HG02973 (cell line): Measurements from ENCODE around the gene RNF220.

Experiments used
- ATAC-seq: cut with Tn5 transposase; IDR thresholded peaks from one replicate; pipeline ENCODE4 v1.9.1; 2021; ENCODE audit warnings: moderate library complexity; ENCODE audit not compliant: unreplicated experiment

The RNF220 gene

DNA sequence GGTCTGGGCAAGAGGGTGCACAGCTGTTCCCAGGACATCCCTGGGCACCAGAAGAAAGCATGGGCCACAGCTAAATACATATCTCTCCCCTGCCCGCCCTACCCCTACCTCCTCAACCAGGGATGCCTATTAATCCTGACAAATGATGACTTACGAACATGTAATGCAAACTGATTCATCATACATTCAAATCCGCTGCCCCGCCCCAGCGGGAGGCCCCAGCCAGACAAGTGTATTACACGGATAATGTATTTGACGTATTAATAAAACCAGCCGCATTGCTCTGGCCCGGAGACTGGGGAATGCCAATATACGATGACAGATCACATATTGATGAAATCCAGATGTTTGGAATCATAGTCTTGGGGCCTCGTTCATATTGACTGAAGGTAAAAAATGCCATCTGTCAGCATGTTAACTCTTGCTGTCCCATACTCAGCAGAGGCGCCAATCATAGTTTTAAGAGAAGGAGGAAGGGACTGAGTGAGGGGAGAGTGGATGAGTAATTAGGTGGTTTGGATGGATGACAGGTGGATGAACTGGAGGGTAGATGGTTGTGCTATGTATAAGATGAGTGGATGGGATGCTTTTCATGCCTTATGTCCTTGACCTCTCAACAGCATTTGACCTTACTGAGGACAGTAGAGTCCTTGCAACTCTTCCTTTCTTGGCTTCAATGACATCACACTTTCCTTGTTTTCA is 201.0 kb downstream of the RNF220 start:
- no peak for ATAC-seq

DNA sequence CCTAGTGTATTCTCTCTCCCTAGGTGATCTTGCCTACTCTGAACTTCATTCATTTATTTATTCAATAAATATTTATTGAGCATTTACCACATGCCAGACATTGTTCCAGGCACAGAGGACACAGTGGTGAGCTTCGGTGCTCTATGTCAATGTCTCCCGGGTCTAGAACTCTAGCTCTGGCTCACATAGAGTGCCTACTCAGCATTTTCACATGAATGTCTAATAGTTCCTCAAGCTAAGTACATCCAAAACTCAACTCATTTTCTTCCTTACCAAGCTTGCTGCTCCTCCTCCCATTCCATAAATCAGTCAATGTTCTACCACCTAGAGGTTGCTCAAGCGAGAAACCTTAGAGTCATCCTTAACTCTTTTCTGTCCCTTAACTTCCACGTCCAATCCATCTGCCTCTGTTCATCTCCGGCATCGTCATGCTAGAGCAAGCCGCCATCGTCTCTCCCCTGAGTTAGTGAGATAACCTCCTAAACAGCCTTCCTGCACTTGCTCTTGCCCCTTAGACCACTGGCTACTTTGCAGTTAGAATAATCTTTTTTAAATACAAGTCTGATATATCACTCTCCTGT is 201.7 kb downstream of the RNF220 start:
- no peak for ATAC-seq

DNA sequence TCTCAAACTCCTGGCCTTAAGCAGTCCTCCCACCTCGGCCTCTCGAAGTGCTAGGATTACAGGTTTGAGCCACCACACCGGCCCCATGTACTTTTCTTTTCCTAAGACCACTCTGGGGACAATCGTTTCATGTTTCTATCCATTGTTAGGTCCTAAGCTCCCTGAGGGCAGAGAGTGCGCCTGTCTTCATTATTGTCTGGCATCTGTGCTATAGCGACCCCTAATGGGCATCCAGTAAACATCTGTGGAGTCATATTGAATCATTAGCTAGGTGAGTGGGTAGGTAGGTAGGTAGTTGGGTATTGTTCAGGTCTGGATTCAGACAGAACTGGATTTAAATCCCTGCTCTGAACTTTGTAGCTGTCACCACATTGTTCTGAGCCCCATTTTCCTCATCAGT is 203.1 kb downstream of the RNF220 start:
- ATAC-seq = no peak

DNA sequence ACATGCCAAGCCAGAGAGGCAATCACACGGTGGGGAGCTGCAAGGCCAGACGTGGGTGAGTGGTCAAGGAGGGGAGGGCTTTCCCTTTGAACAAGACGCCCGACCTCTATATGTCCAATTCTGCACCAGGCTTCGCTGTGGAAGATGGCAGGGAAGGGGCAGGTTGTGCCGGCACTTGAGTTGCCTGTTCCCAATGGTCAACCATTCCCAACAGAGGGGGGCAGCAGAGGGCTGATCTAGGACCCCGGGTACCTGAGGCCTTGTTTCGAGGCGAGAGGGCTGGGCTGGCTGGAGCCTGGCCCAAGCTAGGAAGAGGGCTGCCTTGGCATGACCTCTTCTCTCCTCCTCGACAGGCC is 204.3 kb downstream of the RNF220 start:
- ATAC-seq = no peak

DNA sequence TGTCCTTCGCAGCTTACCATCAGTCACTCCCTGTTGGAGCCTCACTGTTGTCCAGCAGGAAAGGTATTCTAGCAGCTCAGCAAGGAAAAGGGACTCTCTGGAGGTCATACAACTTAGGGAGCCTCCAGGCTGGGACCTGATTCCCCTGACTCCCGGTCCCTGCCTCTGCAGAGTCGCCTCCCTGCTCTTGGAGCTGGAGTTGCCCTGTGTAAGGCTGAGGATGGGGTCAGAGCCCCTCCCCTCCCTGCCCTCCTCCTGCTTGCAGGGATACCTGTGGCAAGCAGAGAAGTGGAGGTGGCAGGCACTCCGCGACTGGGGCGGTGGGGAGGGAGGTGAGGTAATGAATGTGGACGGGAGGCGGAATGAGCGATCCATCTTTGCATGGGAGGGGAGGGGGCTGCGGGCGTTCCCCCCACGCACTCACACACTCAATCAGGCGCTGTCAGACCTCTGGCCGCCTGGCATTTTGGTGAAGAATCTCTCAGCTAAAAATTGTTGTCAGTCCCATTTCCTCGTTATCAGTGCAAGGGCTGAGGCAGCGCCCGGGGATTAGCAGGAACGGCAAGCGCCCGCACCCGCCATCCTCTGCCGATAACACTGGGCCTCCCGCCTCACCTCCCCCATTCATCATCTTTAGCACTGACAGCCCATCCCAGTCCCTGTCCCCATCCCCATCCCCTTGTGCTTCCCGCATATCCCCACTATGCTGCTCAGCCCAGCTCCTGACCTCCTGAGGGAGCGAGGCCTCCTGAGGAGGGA is 204.9 kb downstream of the RNF220 start:
- ATAC-seq = no peak

DNA sequence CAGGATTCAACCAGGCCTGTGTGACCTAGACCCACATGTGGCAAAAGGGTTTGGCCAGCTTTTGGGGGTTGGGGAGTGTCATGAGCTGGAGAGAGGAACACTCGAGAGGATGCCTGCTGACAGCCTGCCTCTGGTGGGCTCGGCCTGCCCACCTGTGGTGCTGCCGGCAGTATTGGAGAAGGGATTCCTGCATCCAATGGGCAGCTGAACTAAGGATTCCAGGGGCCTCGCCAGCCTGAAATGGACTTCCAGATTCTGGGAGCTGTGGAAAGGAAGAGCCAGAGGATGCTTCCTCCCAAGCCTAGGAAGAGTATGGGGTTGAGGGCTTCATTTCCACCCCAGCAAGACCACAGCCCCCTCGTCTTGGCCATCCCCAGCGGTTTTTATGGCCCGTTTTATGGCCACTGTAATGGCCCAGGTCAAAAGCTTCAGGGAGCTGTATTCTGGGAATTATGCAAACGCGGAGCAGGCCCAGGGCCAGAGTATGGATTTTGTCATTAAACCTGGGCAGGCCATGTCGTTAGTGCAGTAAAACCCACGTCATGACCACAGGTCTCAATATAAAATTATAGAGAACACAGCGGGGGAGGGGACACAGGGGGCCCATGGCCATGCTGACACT is 205.6 kb downstream of the RNF220 start:
- no peak for ATAC-seq

DNA sequence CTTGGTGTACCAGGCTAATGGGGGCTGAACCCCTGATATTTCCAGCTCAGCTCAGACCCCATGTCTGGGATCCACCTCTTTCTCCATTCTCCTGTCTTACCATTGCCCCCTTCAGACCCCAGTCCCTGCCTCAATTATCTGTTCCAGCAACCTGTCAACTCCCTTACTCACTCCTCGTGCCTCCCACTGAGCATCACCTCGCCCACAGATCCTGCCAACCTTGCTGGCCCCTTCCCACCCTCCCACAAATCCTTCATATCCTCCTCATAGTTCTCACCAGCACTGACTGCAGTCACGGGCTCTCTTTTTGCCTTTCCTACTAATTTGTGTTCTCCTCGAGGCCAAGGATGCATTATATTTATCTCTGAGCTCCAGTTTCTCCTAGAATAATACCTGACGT is 206.4 kb downstream of the RNF220 start:
- ATAC-seq = no peak

DNA sequence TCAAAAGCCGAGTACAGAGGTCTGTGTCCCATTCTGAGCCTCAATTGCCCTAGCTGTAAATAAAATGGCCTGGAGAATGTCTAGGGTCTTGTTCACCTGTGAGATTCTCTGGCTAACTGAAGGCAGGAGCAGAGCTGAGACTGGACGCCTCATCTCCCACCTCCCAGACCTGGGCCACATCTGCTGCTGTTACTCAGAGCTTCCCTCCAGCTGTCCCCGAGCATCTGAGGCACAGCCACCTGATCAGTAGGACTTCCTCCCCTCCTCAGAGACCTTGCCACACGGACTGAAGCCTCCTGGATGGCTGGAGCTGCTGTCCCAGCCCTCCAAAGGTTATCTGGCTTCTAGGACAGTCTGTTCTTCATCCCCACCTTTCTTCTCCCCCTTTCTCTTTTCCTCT is 206.8 kb downstream of the RNF220 start:
- no peak for ATAC-seq

DNA sequence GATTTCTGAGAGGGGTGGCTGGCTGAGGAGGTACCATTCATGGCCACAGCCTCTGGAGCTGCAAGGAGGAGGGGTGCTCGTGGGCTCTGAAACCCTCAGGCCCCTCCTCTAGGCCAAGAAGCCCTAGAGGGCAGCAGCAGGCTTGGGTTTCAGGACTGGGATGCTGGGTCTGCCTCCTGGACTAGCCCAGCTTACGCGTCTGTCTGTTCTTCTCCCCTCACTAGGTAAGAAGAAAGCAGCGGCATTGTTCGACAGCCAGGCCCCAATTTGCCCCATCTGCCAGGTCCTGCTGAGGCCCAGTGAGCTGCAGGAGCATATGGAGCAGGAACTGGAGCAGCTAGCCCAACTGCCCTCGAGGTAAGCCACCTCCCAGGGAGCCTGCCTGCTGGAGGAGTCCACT is 208.9 kb downstream of the RNF220 start:
- no peak for ATAC-seq

DNA sequence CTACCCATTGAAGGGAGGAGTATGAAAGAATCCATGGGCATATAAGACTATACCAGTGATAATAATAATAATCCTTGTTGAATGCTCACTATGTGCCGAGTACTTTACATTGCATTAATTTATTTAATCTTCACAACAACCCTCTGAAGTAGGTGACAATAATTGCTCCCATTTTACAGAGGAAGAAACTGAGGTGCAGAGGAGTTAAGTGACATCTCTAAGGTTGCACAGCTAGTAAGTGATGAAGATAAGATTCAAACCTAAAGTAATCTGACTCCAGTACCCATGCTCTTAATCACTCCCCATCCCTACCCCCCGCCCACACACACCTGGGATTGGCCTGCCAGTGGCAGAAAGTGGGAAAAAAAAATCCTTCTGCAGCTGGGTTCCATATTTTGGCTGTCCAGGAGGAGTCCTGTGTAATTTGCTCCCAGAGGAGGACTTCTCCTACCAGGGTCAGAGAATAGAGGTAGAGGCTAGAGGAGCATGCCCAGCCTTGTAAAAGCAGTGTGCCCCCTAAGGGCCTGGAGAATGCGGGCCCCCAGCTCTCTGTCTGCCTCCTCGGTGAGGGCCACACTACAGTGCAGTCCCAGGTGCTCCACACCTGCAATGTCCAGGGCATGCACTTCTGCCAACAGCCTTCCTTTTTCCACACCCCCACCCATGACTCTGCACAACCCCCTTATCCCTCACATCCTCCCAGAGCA is 211.4 kb downstream of the RNF220 start:
- no peak for ATAC-seq

DNA sequence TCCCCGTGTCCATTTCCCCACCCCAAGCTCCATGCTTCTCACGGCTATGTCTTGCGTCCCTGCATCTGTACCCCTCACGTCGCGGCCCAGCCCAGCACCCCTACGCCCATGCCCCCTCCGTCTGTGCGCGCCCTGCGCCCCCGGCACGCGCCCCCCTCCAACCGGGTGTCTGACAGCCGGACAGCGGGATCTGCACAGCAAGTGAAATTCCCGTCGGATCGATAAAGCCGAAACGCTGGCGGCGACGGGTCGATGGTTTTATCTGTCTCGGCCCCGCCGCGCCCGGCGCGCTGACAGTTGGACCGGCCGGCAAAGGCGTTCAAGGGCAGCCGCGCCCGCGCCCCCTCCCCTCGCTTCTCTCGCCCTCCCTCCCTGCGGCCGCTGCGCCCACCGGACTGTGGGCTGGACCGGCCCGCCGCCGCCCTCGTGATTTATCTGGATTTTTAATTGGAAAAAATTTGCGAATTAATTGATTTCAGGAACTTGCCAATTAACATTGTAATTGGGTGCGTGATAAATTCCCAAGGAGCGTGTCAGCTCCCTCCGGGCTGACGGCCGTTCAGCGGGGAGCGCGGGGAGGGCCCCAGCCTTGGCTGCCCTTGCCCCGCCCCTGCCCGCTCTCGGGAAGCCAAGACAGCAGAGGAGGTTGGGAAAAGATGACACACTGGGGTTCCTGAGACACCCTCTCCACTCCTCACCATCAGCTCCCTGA is 212.1 kb downstream of the RNF220 start:
- no peak for ATAC-seq

DNA sequence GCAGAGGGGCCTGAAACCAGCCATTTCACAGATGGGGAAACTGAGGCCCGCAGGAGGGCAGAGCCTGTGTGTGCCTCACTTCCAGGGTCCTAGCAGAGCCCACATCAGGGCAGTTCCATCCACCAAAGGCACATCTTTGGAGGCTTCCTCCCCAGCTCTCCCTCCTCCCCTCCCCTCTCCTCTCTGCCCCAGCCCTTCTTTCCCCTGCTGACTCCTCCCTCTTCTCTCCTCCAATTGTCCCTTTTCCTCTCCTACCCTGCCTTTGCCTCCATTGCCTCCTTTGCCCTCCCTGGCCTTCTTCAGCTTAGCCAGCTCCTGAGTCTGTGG is 212.6 kb downstream of the RNF220 start:
- no peak for ATAC-seq

DNA sequence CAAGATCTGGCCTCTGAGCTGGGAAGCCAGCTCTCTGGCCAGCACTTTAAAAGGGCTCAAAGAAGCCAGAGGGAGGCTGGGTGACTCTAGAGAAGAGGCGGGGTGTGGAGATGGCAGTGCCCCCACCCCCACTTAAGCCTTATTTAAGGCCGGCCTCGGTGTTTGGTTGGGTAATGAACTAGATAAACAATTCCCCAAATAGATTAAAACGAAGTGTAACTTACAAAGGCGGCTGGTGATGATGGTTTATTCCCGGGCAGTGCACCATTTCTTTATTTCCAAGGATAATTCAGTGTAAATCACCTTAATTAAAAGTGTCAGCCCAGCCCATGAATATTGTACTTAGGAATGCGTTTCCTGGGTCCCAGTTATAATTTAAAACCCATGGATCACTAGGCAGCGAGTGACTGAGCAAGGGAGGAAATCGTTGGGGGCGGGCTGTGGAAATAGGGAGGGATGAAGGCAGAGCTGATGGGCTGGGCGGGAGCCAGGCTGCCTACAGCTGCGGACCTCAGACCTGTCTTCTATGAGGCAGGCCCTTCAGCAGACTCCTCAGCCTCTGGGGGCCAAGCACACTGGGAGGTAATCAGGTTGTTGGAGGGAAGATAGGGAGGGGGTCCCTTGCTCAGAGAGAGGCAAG is 214.3 kb downstream of the RNF220 start:
- ATAC-seq = no peak

DNA sequence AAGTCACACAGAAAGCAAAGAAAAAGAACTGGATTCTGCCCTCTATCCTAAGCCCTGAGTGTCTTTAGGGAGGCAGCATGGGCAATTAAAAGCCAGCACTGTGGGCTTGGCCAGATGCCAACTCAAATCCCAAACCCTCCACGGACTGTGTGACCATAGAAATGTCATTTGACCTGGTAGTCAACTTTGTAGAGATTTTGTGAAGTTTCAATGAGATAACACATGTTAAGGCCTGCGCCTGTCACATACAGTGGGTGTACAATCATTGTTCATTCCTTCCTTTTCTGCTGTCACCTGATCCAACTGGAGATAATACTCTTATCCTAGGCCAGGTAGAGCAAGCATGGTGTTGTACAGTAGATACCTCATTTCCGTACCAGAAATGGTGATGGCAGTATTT is 215.0 kb downstream of the RNF220 start:
- ATAC-seq = no peak

DNA sequence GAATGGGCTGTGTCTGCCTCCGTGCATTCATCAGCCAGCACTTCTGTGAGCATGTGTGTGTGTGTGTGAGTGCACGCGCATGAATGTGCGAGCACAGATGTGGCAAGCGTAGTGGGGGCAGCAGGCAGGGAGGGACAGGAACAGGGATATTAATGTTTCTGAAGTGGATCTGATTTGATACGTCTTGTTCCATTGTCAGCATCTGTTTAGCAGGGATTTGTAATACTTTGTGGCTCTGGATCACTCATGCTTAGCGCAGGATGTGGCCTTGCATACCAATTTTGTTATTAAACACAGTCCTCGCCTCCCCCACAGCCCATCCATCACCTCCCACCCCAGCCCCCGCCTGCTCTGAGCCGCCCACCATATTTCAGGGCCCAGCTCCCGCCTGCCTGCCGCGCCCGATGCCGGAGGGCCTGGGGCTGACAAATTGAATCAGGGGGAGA is 216.8 kb downstream of the RNF220 start:
- no peak for ATAC-seq

DNA sequence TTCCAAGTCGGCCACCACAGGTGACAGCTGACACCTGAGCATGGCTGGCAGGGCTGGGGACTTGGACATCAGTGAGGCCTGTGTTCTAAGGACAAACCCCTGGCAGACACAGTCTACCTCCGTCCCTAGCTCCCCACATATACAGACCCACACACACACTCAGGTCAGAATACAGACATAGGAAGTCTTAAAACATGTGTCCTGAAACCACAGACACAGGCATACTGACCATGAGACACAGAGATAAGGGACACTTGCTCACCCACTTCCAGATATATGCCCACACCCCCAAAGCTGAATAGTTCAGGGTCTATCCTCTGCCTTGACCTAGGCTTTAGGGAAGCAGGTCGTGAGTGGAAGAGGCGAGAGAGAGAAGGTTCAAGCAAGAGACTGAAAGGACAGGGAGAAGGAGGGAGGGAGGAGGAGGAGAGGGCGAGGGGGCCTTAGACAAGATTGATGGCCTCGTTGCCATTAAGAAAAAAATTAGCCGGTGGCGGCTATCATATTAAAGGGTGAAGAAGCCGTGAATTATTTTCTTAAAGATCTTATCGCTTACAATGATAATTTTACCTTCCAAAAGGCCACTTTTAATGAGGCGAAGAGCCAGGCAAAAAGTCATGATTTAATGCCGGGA is 219.3 kb downstream of the RNF220 start:
- no peak for ATAC-seq

DNA sequence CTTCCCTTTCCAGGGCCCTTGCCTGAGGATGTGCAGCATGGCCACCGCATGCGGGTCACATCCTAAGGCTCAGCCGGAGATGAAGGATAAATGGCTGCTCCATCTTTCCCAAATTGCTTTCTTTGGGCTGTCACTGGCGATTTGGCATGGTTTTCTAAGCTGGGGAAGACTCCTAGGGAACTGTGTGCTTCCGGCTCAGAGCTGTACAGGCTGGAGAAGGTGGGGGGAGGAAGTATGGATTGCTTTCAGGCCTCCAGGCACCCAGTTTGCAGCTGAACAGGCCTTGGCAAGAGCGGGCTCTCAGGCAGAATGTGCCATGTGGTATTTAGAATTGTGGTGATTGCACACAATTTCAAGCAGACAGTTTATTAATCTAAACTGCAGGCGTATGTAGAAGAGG is 220.3 kb downstream of the RNF220 start:
- no peak for ATAC-seq

DNA sequence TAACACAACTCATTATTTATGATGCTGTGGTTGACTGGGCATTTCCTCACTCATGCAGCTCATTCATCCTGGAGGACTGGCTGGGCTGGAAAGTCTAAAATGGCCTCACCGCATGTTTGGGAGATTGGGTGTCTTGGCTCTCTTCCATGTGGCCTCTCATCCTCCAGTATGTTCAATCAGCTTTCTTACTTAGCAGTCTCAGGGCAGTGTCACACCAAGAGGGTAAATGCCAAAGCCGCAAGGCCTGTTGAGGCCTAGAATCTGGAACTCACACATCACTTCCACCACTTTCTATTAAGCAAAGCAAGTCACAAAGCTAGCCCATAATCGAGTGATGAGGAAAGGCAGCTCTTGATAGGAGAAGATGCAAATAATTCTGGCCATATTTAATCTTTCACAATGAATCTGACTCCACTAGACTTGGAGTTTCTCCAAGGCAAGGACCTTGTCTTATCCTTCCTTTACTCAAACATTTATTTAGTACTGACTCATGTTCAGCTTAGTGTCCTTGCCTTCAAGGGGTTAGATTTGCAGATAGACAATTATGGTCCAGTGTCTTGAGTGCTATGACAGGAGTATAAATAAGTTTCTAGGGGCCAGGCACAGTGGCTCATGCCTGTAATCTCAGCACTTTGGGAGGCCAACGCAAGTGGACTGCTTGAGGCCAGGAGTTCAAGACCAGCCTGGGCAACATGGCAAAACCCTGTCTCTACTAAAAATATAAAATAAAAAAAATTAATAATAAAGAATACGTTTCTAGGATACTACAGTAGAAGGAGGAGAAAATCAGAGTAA is 224.1 kb downstream of the RNF220 start:
- ATAC-seq = no peak

DNA sequence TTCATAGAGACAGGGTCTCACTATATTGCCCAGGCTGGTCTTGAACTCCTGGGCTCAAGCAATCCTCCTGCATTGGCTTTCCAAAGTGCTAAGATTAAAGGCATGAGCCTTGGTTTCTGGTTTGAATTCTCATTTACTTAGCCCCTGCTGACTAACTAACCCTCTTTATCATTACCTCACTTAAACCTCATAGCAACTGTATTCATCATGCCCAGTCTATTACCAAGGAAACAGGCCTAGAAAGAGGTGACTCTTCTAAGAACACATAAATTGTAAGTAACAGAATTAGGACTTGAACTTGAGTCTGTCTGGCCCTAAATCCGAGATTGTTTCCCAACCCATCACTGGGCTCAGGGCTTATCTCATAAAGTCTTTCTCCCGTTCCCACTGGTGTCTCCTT is 225.1 kb downstream of the RNF220 start:
- no peak for ATAC-seq
